ENCODE results near the gene LMO3. TPM values are rescaled to one million over a fixed set of nuclear protein-coding genes. Genes with fewer than 3 reads are reported as not detected.

Gene LMO3
- total and polyA plus RNA-seq, 4 donors = 0.13 to 1.2 TPM; not detected in 2

DNA sequence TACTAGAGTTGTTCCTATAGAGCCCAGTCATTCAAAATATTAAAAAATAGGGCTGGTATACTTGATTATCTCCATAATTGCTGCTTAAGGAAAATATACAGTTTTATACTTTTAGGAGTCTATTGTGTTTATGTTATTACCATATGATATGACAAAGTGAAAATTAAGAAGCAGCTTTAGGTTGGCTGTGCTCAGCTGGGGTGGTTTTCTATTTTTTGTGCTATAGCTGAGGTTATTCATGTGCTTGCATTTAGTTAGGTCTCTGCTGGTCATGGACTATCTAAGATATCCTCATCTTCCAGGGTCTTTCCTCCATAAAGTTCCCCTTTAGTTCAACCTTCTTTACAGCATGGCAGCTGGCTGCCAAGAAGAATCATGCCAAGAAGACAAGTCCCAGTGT lies 13.6 kb upstream of the LMO3 start (continued):
- TF ChIP-seq, protein P1, sequence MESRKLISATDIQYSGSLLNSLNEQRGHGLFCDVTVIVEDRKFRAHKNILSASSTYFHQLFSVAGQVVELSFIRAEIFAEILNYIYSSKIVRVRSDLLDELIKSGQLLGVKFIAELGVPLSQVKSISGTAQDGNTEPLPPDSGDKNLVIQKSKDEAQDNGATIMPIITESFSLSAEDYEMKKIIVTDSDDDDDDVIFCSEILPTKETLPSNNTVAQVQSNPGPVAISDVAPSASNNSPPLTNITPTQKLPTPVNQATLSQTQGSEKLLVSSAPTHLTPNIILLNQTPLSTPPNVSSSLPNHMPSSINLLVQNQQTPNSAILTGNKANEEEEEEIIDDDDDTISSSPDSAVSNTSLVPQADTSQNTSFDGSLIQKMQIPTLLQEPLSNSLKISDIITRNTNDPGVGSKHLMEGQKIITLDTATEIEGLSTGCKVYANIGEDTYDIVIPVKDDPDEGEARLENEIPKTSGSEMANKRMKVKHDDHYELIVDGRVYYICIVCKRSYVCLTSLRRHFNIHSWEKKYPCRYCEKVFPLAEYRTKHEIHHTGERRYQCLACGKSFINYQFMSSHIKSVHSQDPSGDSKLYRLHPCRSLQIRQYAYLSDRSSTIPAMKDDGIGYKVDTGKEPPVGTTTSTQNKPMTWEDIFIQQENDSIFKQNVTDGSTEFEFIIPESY (IDR thresholded peaks at IDR 0.05) = no peak
- TF ChIP-seq SP1 (IDR thresholded peaks at IDR 0.05) (no peak), FOXA1 (IDR thresholded peaks at IDR 0.05) (no peak), HNF4A (conservative IDR thresholded peaks at IDR 0.05) (no peak), FOXA2 (IDR thresholded peaks at IDR 0.05) (no peak), TAF1 (conservative IDR thresholded peaks at IDR 0.05) (no peak)
- TF ChIP-seq, protein P2, sequence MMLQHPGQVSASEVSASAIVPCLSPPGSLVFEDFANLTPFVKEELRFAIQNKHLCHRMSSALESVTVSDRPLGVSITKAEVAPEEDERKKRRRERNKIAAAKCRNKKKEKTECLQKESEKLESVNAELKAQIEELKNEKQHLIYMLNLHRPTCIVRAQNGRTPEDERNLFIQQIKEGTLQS (IDR thresholded peaks at IDR 0.05) = no peak

DNA sequence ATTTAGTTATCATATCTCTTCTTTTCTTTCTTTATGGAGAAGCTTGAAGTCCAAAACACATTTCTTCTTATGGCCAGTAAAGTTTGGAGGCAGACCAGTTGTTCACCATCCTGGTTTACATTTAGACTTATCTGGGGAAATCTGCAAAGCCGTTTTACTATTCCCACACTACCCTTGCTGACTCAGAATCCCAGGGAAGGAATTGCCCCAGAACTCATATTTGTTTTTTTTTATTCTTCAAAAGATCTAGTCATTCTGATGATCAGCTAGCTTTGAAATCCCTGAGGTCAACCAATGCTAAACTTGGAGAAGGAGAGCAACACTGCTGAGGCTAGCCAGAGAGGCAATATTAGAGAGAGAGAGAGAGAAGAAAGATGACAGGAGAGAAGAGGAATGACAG lies 12.3 kb upstream of the LMO3 start:
- Histone ChIP-seq H3K36me3 (ENCODE audit: control insufficient read depth in 4 of 4, insufficient read depth in 3 of 4, low read depth in 1 of 4, low read length in 3 of 4) (no peaks in the 10 kb centered on the region), H3K27ac (ENCODE audit: low read depth in 1 of 2, low read length in 2 of 2) (no peak overlapping the region), H3K9ac (ENCODE audit: low read depth in 1 of 2, low read length in 2 of 2) (no peak overlapping the region), H3K4me3 (ENCODE audit: low read depth in 1 of 3, low read length in 3 of 3) (no peak overlapping the region), H3K9me3 (ENCODE audit: control insufficient read depth in 4 of 4, low read length in 3 of 4) (peaks cover 0 to 5% (median under 1%) of the 10 kb centered on the region in 4 donors), H3K27me3 (ENCODE audit: control insufficient read depth in 4 of 4, insufficient read depth in 4 of 4, low read length in 3 of 4) (no peaks in the 10 kb centered on the region), H3K4me1 (ENCODE audit: control insufficient read depth in 4 of 4, insufficient read depth in 4 of 4, low read length in 3 of 4) (no peaks in the 10 kb centered on the region)
- TF ChIP-seq NR2F2 (IDR thresholded peaks at IDR 0.05) = no peak
- TF ChIP-seq, protein P3, sequence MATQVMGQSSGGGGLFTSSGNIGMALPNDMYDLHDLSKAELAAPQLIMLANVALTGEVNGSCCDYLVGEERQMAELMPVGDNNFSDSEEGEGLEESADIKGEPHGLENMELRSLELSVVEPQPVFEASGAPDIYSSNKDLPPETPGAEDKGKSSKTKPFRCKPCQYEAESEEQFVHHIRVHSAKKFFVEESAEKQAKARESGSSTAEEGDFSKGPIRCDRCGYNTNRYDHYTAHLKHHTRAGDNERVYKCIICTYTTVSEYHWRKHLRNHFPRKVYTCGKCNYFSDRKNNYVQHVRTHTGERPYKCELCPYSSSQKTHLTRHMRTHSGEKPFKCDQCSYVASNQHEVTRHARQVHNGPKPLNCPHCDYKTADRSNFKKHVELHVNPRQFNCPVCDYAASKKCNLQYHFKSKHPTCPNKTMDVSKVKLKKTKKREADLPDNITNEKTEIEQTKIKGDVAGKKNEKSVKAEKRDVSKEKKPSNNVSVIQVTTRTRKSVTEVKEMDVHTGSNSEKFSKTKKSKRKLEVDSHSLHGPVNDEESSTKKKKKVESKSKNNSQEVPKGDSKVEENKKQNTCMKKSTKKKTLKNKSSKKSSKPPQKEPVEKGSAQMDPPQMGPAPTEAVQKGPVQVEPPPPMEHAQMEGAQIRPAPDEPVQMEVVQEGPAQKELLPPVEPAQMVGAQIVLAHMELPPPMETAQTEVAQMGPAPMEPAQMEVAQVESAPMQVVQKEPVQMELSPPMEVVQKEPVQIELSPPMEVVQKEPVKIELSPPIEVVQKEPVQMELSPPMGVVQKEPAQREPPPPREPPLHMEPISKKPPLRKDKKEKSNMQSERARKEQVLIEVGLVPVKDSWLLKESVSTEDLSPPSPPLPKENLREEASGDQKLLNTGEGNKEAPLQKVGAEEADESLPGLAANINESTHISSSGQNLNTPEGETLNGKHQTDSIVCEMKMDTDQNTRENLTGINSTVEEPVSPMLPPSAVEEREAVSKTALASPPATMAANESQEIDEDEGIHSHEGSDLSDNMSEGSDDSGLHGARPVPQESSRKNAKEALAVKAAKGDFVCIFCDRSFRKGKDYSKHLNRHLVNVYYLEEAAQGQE (IDR thresholded peaks at IDR 0.05) = no peak
- 63% methylated on average over 1 of the region's 1 CpG for WGBS
- DNase-seq (ENCODE audit: low spot score) = no peak

DNA sequence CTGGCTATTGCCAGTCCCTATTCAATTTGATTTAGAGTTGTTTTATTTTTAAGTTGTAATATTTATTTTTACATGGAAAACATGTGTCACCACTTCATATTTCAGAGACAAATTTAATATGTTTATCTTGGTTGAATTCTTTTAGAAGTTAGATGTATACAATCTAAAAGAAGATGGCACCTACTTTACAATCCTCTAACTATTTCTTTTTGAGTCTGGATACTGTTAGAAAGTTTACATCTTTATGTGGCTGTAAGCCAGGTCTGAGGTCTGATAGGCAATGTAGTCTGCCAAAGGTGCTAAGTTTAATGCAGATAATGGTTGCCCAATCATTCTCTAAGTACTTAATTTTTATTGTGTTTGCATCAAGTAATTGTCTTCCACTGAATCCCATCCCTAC lies 7.2 kb upstream of the LMO3 start:
- H3K36me3 ChIP-seq (ENCODE audit: control insufficient read depth in 4 of 4, insufficient read depth in 3 of 4, low read depth in 1 of 4, low read length in 3 of 4) = no peaks in the 10 kb centered on the region
- peaks cover 5 to 7% (median 6%) of the 10 kb centered on the region in 4 donors for H3K4me1 ChIP-seq (ENCODE audit: control insufficient read depth in 4 of 4, insufficient read depth in 4 of 4, low read length in 3 of 4)
- H3K9me3 ChIP-seq (ENCODE audit: control insufficient read depth in 4 of 4, low read length in 3 of 4) = no peaks in the 10 kb centered on the region
- no peak for DNase-seq (ENCODE audit: low spot score)
- H3K27ac ChIP-seq (ENCODE audit: low read depth in 1 of 2, low read length in 2 of 2) = no peak overlapping the region
- H3K9ac ChIP-seq (ENCODE audit: low read depth in 1 of 2, low read length in 2 of 2) = no peak overlapping the region
- TF ChIP-seq FOXA2 (IDR thresholded peaks at IDR 0.05) (no peak), RXRA (IDR thresholded peaks at IDR 0.05) (no peak), YY1 (IDR thresholded peaks at IDR 0.05) (no peak), HNF4G (IDR thresholded peaks at IDR 0.05) (no peak), TAF1 (conservative IDR thresholded peaks at IDR 0.05) (no peak), GABPA (IDR thresholded peaks at IDR 0.05 in 1 of 2, conservative IDR thresholded peaks at IDR 0.05 in 1 of 2) (no peak), FOXA1 (IDR thresholded peaks at IDR 0.05) (no peak), SP1 (IDR thresholded peaks at IDR 0.05) (no peak), NR2F2 (IDR thresholded peaks at IDR 0.05) (no peak), JUND (IDR thresholded peaks at IDR 0.05) (no peak), HNF4A (conservative IDR thresholded peaks at IDR 0.05) (no peak)
- TF ChIP-seq, protein P2 (IDR thresholded peaks at IDR 0.05) = no peak
- TF ChIP-seq, protein P1 (IDR thresholded peaks at IDR 0.05) = no peak
- TF ChIP-seq, protein P4, sequence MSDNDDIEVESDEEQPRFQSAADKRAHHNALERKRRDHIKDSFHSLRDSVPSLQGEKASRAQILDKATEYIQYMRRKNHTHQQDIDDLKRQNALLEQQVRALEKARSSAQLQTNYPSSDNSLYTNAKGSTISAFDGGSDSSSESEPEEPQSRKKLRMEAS (IDR thresholded peaks at IDR 0.05) = no peak
- no peak overlapping the region for H3K4me3 ChIP-seq (ENCODE audit: low read depth in 1 of 3, low read length in 3 of 3)
- H3K27me3 ChIP-seq (ENCODE audit: control insufficient read depth in 4 of 4, insufficient read depth in 4 of 4, low read length in 3 of 4) = peaks cover 0 to 3% (median 1%) of the 10 kb centered on the region in 4 donors

All from liver (tissue), 9 donors.